CD4-positive, alpha-beta T cell treated with Interleukin-15 for 1 hour (primary cell): Measurements from ENCODE around the gene MAGI2.
"Not testable (repeated sequence)": the region's sequence is repeated elsewhere in the genome, so short reads cannot be mapped to it uniquely, and the experiment has no call there.

Experiments
- DNase-seq: peaks from one replicate; pipeline ENCODE4 v3.0.0-alpha.2; 2020

The MAGI2 gene

DNA sequence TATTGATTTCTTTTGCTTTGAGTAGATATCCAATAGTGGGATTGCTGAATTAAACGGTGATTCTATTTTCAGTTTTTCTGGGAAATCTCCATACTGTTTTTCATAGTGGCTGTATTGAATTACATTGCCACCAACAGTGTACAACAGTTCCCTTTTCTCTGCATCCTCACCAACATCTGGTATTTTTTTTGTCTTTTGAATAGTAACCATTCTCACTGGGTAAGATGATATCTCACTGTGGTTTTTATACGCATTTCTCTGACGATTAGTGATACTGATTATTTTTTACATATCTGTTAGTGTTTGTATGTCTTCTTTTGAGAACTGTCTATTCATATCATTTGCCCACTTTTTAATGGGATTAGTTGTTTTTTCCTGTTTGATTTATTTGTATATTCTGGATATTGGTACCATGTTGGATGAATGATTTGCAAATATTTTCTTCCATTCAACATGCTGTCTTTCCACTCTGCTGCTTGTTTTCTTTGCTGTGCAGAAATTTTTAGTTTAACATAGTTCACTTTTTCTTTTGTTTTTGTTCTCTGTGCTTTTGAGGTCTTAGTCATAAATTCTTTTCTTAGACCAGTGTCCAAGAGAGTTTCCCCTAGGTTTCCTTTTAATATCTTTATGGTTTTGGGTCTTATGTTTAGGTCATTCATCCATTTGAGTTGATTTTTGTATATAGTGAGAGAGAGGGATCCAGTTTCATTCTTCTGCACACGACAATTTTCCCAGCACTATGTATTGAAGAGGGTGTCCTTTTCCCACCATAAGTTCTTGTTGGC lies 1070.2 kb downstream of the MAGI2 start:
- no peak for DNase-seq

DNA sequence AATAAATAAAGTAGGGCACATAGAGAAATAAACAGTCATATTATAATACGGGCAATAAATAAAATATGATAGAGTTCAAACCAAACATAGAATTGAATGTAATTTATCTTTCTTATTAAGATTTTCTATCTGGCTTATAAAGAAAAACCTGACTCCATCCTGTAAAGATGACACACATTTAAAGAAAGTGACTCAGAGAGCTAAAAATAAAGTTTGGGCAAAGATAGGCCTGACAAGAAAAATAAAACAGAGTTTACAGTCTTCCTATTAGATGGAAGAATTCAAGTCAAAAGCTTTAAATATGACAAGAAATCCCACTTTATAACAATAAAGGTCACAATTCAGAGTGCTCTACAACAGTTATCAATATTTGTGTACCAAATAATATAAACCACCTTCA lies 1074.3 kb downstream of the MAGI2 start:
- DNase-seq, result no peak

DNA sequence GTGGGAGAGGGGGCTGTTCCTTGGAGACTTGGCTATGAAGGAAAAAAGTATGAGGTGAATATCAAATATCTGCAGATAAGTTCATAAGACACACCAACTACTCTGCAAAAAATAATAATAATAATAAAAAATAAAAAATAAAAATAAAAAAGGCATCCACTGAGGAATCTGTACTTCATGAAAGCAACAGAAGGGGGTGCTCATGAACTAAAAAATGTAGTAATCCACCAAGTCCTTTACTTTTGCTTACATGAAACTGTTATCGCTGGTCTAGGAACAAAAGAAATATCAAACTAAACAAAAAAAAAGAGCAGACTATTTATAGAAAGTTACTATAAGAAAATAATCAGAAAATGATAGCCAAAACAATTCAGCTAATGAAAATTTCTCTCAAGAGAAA lies 1075.9 kb downstream of the MAGI2 start:
- DNase-seq, result no peak

DNA sequence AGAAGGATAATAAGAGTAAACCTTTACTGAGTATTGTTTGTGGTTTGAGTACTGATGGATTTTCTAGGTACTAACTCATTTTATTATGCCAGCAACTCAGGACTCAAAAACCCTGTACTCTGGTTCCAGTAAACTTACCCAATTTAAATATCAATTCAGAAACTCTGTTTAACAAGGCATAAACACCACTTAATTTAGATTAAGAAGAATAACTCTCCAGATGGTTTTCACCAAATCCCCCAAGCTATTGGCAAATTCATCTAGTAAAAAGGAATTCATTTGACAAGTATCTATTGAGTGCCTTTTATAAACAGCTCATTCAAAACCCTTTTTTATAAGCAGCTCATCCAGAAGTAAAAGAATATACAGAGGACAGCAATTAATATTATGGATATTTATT lies 1082.5 kb downstream of the MAGI2 start:
- DNase-seq, result no peak

DNA sequence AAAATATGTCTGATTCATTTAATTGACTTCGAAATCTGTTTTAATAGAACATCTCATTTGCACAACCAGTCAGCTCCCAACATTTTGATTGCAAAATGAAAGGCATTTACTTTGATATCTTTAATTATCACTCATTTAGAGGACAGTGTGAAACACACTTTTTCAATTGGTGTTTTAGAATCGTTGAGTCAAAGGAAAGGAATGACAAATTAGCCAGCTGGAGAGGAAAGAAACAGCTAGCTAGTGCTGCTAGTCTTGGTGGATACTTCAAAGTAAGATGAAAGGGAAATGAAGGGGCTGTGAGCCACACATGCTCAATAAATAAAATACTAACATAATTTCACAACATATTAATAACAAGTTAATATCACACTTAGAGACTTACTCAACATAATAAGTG lies 1084.7 kb downstream of the MAGI2 start:
- no peak for DNase-seq

DNA sequence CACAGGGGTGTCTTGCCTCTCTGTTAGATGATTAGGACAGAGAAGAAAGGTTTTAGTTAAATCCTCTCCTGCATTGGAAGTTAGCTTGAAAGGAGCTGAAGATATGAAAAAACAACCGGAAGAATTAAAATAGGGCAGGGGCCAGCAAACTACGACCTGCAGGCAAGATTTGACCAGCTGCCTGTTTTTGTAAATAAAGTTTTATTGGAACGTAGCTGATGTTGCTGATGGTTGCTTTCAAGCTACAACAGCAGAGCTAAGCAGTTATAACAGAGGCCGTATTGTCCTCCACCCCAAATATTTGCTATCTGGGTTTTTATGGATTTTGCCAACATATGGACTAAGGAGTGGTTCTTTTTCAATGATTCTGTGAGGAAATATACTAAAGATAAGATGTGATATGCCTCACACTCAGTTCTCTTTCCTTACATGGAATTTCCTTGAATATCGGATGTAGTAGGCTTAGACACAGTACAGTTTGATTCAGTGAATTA lies 1086.1 kb downstream of the MAGI2 start:
- no peak for DNase-seq

DNA sequence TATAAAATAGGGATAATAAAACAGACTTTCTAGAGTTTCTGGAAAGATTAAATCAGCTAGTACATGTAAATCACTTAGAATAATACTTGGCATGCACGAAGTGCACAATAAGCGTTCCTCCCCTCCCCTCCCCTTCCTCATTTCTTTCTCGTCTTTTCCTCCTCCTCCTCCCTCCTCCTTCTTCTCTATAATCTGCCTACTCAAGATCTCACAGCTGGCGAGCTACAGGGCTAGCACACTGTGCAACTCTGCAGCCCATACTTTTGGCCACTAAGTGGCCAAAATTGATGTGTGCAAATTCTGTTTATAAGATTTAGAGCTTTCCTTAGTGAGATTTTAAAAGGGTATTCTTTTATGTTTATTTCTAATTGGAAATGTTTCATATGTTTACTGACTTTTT lies 1089.6 kb downstream of the MAGI2 start:
- no peak for DNase-seq

DNA sequence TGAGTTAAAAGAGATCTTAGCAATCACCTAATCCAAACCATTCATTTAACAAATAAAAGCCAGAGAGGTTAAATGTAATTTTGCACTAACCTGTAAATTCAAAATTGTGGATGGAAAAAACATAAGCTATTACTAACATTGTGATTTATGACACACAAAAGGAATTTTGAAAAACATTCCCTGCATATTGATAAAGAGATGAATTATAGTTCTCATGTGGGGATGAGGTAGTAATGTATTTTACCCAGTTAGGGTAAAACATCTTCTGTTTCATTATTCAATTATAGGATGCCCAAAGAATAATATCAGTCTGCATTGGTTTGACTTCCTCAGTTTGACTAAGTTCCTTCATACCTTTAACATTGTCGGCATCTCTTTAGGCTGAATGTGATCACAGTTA lies 1093.6 kb downstream of the MAGI2 start:
- no peak for DNase-seq

DNA sequence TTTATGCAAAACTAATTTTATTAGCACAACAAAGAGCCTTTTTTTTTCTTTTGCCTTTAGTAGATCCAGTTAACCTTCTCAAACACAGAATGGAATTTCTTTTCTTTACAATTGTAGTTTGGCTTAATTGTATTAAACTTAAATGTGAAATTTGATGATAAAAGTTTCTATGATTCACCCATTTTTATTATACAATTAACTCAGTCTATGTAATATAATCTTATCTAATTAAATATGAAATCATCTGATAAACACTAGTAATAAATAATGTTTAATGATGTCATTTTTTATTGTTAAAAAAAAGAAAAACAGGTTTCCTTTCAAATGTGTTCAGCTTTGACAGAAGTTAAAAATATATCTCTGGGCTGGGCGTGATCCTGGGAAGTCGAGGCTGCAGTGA lies 1095.8 kb downstream of the MAGI2 start:
- DNase-seq, result no peak

DNA sequence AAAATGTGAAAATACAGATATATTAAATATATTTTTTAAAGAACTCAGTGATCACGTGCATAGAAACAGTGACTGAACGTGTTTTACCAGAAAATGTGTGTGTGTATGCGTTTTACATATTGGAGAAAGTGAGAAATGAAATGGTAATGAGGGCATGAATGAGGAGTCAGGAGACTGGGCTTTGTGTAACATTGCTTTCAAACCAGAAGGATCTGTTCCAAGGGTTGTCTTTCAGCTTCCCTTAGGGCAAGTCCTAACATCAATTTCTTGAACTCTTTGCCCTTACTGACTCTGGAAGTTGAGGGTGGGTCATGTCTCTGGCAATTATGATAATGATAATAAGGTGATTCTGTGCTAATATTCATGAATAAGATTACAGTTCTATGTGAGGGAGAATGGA lies 1097.6 kb downstream of the MAGI2 start:
- no peak for DNase-seq

DNA sequence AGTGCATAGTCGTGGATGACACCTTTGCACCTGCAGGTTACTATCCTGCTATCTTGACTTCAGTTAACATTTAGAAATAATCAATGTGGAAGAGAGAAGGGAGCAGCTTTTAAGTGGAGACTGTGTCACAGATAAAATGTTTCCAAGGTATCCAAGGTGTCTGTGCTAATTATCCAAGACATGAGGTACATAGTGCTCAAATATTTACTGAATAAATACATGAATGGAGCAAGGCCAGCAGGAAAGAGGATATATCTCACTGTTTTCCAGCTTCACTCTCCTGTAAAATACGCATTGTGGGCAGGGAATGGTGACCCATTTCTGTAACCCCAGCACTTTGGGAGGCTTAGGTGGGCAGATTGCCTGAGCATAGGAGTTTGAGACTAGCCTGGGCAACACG lies 1102.5 kb downstream of the MAGI2 start:
- no peak for DNase-seq

DNA sequence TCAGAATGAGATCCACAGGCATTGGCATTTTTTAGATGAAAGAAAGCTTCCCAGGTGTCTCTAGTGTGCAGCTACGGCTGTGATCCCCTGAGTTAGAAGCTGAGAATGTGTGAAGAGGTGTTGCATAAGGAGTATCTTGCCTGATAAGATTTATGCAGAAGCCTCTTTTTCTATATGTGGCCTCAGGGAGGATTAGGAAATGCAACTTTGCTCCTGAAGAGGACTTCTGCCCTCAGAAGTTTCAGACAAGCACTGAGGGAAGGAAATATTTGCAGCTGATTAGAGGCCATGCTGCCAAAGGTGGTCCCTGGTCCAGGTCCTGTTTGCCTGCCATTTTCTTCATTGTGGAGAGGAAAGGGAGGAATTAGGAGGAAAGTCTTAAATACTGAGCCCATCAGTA lies 1103.1 kb downstream of the MAGI2 start:
- no peak for DNase-seq

DNA sequence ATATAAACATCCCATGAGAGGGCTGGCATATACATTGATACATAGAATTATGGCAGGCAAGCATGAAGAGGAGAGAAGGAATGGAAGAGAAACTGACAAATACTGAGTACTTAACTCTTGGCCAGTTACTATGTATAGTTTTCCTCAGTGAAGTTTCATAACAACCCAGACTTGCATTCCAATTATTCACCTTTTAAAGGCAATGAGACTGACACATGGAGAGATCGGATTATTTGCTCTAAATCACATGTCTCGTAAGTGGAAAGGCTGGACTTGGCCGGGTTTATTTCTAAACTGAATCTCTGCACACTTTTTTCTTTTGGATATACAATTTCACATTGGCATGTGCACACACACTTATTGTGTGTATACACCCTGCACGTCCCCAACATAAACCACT lies 1106.6 kb downstream of the MAGI2 start:
- no peak for DNase-seq

DNA sequence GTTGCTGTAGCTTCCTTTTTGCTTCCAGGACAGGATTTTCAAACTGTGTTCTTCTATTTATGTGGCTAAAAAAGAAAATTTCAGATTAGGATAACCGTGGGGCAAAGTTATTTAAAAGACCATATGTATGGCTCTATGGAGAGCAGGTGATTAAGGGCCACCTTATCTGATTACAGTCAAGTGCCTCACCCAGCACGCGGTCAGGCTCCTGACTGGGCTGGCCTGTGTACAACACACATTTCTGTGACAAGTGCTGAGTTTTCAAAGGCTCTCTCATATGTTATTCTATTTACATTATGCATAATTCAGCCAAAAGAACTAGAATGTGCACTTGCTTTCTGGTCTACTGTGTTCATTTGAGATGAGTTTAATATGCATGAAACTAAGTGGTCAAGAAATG lies 1107.5 kb downstream of the MAGI2 start:
- DNase-seq, result no peak

DNA sequence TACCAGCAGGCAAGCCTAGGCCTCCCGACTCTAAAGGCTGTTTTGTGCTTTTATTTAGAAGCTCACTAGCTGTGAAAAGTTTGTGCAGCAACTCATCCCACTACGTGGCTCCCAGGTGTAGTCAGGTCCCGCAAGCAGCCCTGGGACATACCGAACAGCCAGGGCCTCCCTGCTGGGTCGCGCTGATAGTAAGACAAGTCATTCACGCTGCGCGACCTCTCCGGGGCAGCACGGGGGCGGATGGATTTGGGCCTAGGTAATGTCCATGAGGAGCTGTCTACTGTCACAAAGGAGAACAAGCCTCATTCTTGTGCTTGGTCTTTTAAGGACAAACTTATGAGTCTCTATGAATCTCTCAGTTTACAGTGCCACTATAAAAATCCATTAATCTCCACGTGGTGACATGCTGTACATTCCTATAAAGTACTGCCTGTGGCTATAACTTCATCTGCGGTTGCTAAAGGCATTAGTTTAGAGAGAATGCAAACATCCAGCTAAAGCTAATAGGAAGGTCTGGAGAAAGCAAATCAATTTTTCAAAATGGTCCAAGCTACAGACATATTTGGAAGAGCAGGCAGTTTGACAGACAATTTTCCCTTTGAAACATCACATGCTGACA lies 1108.1 kb downstream of the MAGI2 start:
- DNase-seq, result no peak

DNA sequence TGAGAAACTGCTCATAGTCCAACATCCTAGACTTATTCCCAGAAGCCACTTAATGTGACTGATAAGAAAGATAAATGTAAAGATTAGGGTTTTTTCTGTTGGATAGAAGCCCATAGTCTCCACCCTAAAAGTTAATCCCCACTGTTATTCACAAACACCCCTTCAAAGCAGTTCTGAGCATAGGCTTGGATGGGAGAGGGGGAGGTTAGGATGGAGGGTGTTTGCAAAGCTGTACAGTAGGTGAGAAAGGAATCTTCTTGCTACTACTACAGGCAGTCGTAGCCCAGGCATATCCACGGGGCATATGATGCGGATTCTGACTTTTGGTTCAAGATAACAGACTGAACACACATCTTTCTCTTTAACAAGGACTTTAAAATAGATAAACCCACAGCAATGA lies 1119.0 kb downstream of the MAGI2 start:
- no peak for DNase-seq

DNA sequence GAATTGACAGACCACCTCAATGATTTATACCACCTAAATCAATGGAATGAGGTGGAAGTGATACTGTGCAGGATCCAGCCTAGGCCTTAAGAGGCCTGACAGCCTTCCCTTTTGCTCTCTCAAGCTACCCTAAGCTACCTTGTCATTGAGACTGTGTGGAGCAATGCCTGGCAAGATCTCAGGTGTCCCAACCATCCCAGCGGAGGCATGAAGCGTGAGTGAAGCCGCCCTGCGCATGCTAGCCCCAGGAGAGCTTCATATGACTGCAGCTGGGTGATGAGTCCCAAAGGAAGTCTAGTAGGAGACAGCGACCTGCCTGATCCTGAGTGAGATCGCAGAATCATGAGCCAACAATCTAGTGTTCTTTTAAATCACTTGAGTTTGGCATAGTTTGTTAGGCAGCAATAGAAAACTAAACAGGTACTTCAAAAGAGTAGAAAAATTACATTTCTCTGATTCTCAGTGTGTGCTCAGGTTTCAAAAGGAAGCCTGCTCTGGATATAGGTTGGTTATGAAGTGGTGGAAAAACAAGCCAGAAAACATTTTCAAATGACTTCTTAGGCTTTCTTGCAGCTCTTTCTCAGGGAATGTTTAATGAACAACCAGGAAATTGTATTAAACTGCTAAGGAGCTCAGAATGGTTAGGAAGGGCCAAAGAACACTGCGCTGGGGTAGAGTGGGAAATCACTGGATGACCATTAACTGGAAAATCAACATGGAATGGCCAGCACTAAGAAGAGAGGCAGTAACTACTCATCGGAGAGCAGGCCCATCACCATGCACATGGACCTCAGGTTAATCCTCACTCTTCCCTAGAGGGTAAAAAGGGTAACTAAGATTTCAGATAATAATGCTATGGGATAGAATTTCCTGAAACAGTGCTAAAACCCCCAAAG lies 1119.7 kb downstream of the MAGI2 start:
- no peak for DNase-seq

DNA sequence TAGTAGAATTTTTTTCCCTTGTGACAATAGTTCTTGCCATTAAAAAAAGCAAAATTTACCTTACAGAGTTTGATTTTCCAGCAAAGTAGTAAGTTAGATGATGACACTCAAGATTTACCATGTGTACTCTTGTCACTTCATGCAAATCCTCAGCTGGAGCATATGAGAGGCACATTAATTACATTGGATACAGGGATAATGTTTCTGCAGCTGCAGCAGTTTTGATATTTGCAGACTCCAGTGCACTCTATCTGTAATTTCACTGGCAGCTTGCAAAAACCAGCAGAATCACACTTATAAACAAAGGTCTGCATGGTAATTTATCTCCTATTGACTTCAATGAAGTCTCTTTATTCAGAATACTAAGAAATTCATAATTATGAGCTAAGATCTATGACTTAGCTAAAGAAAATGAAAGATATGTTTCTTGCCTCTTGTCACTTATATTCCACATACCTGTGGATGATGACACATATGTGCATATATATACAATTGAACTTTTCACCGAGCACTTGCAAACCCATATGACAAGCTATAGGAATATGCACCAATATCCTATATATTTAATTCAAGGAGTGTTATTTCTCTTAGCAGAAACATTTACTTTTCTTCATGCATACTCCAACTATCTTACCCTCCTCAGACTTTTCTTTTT lies 1124.3 kb downstream of the MAGI2 start:
- DNase-seq, result no peak

DNA sequence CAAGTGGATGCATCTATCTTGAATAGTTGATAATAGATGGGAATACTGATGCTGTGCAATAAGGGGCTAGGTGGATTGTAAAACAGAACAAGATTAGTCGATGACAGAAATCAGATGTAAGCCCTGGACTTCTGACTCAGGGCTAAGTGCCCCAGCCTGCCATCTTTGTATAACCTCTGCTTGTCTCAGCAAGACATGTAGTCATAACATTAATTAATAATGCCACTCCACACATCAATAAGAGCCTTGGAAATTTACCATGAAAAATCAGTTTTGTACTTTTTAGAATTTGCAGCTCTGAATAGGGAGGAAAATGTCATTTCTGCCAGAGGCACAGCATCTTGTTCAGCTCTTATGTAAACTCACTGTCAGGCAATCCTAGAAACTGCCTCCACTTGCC lies 1125.7 kb downstream of the MAGI2 start:
- no peak for DNase-seq

DNA sequence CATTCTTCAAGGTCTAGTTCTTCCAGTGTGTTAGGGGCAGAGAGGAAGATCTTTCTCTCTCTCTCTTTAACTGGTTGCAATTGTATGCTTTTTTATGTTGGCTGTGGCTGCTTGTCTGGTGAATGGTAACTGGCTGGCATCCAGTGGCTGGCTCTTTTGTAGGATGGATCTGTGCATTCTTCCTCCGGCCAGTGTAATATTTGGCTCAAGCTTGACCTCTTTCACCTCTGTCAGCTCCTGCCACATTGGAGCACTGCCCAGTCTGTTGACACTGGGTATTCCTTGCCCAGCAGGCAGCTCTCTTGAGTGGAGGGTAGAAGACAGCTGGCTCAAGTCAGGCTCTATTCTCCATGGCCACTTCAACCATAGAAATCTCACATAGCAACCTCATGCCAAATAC lies 1126.6 kb downstream of the MAGI2 start:
- no peak for DNase-seq

DNA sequence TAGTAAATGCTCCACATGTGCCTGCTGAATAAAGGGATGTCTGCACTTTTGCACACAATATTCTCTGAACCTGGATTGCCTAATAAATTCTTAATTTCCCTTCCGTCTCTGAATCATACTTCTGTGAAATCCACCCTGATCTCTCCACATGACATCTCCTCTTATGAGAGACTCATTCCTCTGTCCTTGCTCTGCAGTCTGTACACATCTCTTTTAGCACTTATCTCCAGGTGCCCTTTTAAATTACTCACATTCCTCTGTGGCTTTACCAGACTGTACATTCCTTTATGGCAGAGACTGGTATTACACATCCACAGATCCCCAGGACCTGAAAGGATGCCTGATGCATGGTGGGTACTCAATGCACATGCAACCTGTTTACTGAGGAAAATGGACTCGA lies 1127.3 kb downstream of the MAGI2 start:
- DNase-seq, result no peak

DNA sequence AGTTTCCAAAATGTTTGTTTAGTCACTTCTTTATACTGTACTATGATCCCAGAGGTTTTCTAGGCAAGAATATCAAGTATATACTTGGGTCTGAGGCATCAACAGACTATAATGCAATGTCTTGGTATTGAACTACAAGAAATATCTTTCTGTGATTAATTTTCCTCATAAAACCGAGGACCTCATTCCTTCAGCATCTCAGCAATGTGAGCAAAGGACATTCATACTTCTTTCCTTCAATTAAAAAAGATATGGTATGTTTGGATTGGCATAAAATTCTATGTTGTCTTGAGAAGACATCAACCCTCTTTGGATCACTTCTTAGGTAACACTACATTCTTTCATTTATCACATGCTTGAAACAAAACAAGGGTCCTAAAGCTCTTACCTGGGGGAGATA lies 1130.3 kb downstream of the MAGI2 start:
- DNase-seq, result no peak

DNA sequence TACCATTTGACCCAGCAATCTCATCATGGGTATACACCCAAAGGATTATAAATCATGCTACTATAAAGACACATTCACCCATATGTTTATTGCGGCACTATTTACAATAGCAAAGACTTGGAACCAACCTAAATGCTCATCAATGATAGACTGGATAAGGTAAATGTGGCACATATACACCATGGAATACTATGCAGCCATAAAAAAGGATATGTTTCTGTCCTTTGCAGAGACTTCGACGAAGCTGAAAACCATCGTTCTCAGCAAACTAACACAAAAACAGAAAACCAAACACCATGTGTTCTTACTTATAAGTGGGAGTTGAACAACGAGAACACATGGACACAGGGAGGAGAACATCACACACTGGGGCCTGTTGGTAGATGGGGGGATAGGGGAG lies 1131.2 kb downstream of the MAGI2 start:
- DNase-seq, result not testable (repeated sequence)
